ENCODE results near the gene PPA1.

PPA1 gene

DNA sequence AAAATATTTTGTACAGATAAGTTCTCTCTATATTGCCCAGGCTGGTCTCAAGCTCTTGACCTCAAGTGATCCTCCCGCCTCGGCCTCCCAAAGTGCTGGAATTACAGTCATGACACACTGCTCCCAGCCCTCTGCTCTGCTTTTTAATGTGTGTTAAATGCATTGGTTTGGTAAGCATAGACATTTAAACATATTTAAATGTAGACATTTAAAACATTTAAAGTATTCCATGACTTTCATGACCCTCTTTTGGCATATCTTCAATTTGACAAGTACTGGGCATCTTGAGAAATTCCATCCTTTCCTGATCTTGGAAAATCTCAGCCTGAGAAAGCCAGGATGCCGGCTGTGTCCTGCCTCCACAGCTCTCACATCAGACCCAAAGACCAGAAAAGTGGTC lies 57.7 kb downstream of the PPA1 start:
- H4K20me1 ChIP-seq (ENCODE audit: insufficient read depth, low read length, poor library complexity, severe bottlenecking), result no peaks in the 10 kb centered on the region
- H3K9me2 ChIP-seq (replicated peaks; ENCODE audit: low read depth, low read length), result no peaks in the 10 kb centered on the region
- H3K9ac ChIP-seq (ENCODE audit: low read depth, low read length, poor library complexity, severe bottlenecking), result no peak overlapping the region
- TF ChIP-seq, protein P1, sequence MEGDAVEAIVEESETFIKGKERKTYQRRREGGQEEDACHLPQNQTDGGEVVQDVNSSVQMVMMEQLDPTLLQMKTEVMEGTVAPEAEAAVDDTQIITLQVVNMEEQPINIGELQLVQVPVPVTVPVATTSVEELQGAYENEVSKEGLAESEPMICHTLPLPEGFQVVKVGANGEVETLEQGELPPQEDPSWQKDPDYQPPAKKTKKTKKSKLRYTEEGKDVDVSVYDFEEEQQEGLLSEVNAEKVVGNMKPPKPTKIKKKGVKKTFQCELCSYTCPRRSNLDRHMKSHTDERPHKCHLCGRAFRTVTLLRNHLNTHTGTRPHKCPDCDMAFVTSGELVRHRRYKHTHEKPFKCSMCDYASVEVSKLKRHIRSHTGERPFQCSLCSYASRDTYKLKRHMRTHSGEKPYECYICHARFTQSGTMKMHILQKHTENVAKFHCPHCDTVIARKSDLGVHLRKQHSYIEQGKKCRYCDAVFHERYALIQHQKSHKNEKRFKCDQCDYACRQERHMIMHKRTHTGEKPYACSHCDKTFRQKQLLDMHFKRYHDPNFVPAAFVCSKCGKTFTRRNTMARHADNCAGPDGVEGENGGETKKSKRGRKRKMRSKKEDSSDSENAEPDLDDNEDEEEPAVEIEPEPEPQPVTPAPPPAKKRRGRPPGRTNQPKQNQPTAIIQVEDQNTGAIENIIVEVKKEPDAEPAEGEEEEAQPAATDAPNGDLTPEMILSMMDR (conservative IDR thresholded peaks at IDR 0.05; ENCODE audit: low read length), result no peak
- H3K9me3 ChIP-seq (ENCODE audit: insufficient read depth, low read depth, low read length), result no peaks in the 10 kb centered on the region
- no peak overlapping the region for H2AFZ ChIP-seq (ENCODE audit: low read length)
- H3K4me3 ChIP-seq (ENCODE audit: low read length, poor library complexity, severe bottlenecking), result no peak overlapping the region
- H3K27me3 ChIP-seq (ENCODE audit: insufficient read depth, low read length, poor library complexity, severe bottlenecking), result no peaks in the 10 kb centered on the region
- H3F3A ChIP-seq (ENCODE audit: low read depth), result no peaks in the 10 kb centered on the region
- no peaks in the 10 kb centered on the region for H3K79me2 ChIP-seq (ENCODE audit: insufficient read depth, low read length)
- H3K36me3 ChIP-seq (ENCODE audit: insufficient read depth, low read length), result no peaks in the 10 kb centered on the region
- peaks cover 15% of the 10 kb centered on the region for H3K4me1 ChIP-seq (ENCODE audit: insufficient read depth, low read length, poor library complexity, severe bottlenecking)
- no peak overlapping the region for H3K4me2 ChIP-seq (ENCODE audit: low read depth, low read length, poor library complexity, severe bottlenecking)

DNA sequence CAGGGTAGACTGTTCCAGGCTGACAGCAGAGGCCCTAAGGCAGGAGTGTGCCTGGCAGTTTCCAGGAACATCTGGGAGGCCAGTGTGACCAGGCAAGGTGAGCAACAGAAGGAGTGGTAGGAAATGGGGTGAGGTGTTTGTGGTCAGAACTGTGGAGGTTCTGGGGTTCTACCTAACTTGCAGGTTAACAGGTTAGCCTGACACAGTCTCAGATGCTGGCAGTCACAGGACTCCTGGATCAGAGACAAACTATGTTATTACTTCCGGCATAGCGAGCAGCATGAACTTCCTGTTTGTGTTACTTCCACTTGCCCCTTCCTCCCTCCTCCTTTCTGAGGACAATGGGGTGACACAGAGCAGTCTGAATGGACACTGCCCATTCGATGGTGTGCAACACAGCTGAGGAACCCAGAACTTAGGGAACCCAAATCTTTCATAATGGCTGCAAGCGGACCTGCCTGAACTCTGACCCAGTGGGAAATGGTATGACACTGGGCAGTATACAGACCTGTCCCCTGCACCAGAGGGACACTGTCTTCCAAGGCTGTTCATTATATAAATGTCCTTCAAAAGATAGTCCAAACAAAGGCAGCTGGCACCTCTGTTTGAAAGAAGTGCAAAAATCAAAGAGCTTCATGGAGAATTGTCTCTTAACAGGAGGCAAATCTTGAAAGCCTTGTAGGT lies 59.0 kb downstream of the PPA1 start:
- Histone ChIP-seq H3K9me3 (ENCODE audit: insufficient read depth, low read depth, low read length) (no peaks in the 10 kb centered on the region), H3K36me3 (ENCODE audit: insufficient read depth, low read length) (no peaks in the 10 kb centered on the region), H2AFZ (ENCODE audit: low read length) (peak overlapping the region; percentile 72), H3K79me2 (ENCODE audit: insufficient read depth, low read length) (peaks cover 11% of the 10 kb centered on the region), H3K4me3 (ENCODE audit: low read length, poor library complexity, severe bottlenecking) (no peak overlapping the region), H3F3A (ENCODE audit: low read depth) (no peaks in the 10 kb centered on the region), H3K4me1 (ENCODE audit: insufficient read depth, low read length, poor library complexity, severe bottlenecking) (peaks cover 15% of the 10 kb centered on the region), H4K20me1 (ENCODE audit: insufficient read depth, low read length, poor library complexity, severe bottlenecking) (peaks cover 11% of the 10 kb centered on the region), H3K4me2 (ENCODE audit: low read depth, low read length, poor library complexity, severe bottlenecking) (peak overlapping the region; percentile 6), H3K9me2 (replicated peaks; ENCODE audit: low read depth, low read length) (no peaks in the 10 kb centered on the region), H3K9ac (ENCODE audit: low read depth, low read length, poor library complexity, severe bottlenecking) (no peak overlapping the region), H3K27me3 (ENCODE audit: insufficient read depth, low read length, poor library complexity, severe bottlenecking) (no peaks in the 10 kb centered on the region)
- TF ChIP-seq, protein P1 (conservative IDR thresholded peaks at IDR 0.05; ENCODE audit: low read length), result no peak

DNA sequence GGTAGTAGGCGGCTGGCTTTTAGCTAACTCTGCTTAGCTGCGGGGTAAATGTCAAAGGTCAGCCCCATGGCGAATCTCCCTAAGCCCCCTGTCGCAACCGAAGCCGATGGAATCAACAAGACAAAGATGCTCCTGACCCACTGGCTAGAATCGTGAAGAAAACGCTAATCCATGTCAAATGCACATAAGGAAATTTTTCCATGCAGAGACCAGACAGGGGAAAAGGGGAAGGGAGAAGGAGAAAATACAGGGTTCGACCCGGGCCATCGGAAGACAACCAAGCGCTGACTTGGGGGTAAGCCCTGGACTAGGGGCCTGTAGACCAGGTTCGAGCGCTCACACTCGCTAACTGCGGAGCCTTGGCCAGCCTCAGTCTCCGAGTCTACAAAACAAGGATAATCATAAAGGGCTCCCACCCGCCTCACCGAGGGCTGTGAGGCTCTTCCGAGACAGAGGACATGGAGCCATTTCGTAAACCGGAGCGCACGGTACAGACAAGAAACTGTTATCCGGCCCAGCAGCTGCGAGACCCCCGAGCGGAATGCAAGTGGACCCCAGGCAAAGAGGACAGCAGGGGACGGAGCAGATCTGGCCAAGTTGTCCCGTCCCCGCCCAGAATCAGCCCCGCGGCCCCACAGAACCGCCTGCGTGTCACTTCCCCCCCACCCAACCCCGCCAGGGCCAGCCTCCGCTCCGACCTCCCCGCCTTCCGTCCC lies 63.4 kb downstream of the PPA1 start:
- Histone ChIP-seq H3K4me1 (ENCODE audit: insufficient read depth, low read length, poor library complexity, severe bottlenecking) (peaks cover 47% of the 10 kb centered on the region), H3K4me3 (ENCODE audit: low read length, poor library complexity, severe bottlenecking) (peak overlapping the region; percentile 95), H3K36me3 (ENCODE audit: insufficient read depth, low read length) (no peaks in the 10 kb centered on the region), H2AFZ (ENCODE audit: low read length) (peak overlapping the region; percentile 23; the same call in 1 of the 2 replicates), H4K20me1 (ENCODE audit: insufficient read depth, low read length, poor library complexity, severe bottlenecking) (peaks cover 51% of the 10 kb centered on the region), H3K9me2 (replicated peaks; ENCODE audit: low read depth, low read length) (no peaks in the 10 kb centered on the region), H3K27me3 (ENCODE audit: insufficient read depth, low read length, poor library complexity, severe bottlenecking) (no peaks in the 10 kb centered on the region), H3F3A (ENCODE audit: low read depth) (no peaks in the 10 kb centered on the region), H3K4me2 (ENCODE audit: low read depth, low read length, poor library complexity, severe bottlenecking) (peak overlapping the region; percentile 94), H3K9ac (ENCODE audit: low read depth, low read length, poor library complexity, severe bottlenecking) (peak overlapping the region; percentile 86), H3K79me2 (ENCODE audit: insufficient read depth, low read length) (peaks cover 55% of the 10 kb centered on the region), H3K9me3 (ENCODE audit: insufficient read depth, low read depth, low read length) (no peaks in the 10 kb centered on the region)
- TF ChIP-seq, protein P1 (conservative IDR thresholded peaks at IDR 0.05; ENCODE audit: low read length), result no peak
- TF ChIP-seq EZH2phosphoT487 (IDR thresholded peaks at IDR 0.05; ENCODE audit: borderline replicate concordance), result no peak
